Epithelial cell of proximal tubule (primary cell): ENCODE data around the gene PRDM16. TPM values are rescaled to one million over a fixed set of nuclear protein-coding genes. Genes with fewer than 3 reads are reported as not detected.

Experiments
- DNase-seq: peaks from one replicate; pipeline ENCODE4 v3.0.0-alpha.2; 2011; ENCODE audit warnings: low read depth
- H3K4me3 ChIP-seq: 2 replicates; pipeline ENCODE4 v1.5.1; 2011; ENCODE audit warnings: low read depth, mild to moderate bottlenecking, low read length
- CTCF ChIP-seq: conservative IDR thresholded peaks from 2 replicates; pipeline ENCODE4 v1.5.1; 2012; ENCODE audit warnings: low read depth, mild to moderate bottlenecking, low read length
- total RNA-seq: library from RNA; depleted of rRNA; stranded (reverse); fragments of >200 nt; gene quantifications from 2 replicates; pipeline ENCODE4 v1.2.3, GENCODE V29; 2015

The PRDM16 gene
- total RNA-seq, 1 donor from 2014 or later: 0.06 TPM

DNA sequence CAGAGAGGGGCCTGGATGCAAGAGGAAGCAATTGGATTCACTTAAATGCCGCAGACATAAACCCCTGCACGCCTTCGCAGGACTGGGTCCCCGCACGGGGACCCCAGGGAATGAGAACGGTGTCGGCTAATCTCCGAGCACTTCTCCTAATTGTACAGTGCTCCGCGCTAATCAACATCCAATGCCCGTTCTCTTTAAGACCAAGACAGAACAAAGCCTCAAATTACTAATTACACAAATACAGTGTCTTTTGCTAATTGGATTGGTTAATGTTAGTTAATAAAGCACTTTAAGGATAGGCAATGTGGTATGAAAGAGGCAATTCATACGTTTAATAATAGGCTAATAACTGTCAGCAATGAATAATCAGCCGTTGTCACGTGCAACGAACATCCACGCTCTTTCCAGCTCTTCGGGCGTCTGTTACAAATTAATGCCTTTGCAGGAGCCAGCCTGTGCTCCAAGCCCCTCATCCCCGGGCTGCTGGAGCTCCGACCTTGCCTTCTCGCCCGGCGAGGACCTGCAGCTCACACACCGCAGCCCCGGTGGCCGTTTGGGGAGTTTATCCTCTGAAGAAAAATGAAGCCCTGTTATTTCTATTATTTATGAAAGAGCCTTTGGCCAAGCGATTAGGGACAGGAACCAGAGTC is 157.8 kb downstream of the PRDM16 start:
- DNase-seq: no peak

DNA sequence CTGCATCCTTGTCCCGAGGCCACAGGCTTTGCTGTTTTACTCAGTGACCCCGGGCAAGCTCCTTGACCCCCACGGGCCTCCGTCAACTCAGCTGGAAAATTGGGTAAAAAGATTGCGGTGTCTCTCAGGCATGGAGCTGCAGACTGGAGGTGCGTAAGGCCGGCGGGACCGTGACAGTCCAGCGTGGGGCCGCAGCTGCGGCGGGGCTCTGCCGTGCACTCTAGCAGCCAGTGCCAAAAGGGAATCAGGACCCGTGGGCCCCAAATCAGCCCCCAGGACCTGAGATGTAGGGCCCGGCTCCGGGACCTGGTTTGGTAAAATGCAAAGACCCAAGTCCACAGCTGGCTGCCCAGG is 158.3 kb downstream of the PRDM16 start:
- no peak for TF ChIP-seq CTCF

More for the DNA sequence above, 157.8 kb downstream of the PRDM16 start:
- no peak for TF ChIP-seq CTCF
- no peak overlapping the region for H3K4me3 ChIP-seq

DNA sequence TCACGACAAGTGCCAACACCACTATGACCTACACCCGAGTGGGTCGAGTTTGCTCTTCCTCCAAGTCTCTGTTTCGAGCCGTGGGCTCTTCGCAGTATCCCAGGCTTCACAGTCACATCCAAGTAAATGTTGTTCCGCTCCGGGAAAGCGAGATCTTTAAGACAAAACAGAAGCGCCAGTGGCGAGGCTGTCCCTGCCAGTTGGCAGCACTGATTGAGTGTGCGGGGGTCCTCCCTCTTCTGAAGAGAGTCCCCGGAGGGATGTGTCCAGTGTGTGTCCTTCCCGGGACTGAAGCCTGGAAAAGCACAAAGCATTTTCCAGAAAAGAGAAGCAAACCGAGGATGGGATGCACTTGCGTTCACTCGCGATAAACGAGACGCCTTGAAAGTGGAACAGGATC is 158.9 kb downstream of the PRDM16 start:
- TF ChIP-seq CTCF: no peak
- H3K4me3 ChIP-seq: no peak overlapping the region
- DNase-seq: no peak

More for the DNA sequence above, 158.3 kb downstream of the PRDM16 start:
- H3K4me3 ChIP-seq: no peak overlapping the region
- no peak for DNase-seq

GRCh38 chr1:3229081-3229725 is 160.2 kb downstream of the PRDM16 start:
- no peak for DNase-seq
- no peak overlapping the region for H3K4me3 ChIP-seq
- no peak for TF ChIP-seq CTCF

DNA sequence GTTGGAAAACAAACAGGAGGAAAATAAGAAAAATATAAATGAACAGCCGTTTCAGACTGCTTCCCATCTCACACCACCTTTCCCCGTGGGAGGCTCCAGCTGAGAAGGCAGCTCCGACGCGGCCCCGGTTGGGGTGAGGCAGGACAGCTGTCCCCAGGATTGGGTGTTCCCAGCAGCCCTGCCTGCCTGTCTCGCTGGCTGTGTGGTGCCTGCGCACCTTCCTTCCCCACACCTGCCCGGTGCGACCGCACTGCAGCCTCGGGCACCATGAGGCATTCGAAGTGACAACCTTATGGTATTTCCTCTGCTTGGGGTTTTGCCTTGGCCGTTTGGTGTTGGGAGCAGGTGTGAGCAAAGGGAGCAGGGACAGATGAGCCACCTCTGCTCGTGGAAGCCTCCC is 161.6 kb downstream of the PRDM16 start:
- no peak for TF ChIP-seq CTCF
- DNase-seq: no peak
- no peak overlapping the region for H3K4me3 ChIP-seq

GRCh38 chr1:3231245-3231644 is 162.2 kb downstream of the PRDM16 start:
- no peak overlapping the region for H3K4me3 ChIP-seq
- TF ChIP-seq CTCF: no peak
- DNase-seq: no peak

GRCh38 chr1:3231826-3232225 is 162.8 kb downstream of the PRDM16 start:
- TF ChIP-seq CTCF: no peak
- H3K4me3 ChIP-seq: no peak overlapping the region
- no peak for DNase-seq
